Common myeloid progenitor, CD34-positive (primary cell): Measurements from ENCODE around the gene SUMO1.

Experiments used
- CTCF ChIA-PET: fragments of 350-600 bp; sonication (Branson Sonifier 250); formaldehyde crosslinking; loops from one replicate; lab custom pipeline; 2021; ENCODE audit warnings: antibody characterized with exemption; lab: Charles Lee
- POLR2A ChIA-PET: fragments of 350-600 bp; sonication (Branson Sonifier 250); formaldehyde crosslinking; loops from one replicate; lab custom pipeline; 2021; ENCODE audit warnings: antibody characterized with exemption; lab: Charles Lee
- DNase-seq, 3 donors: peaks; one replicate each; pipeline versions ENCODE4 v3.0.0 to v3.0.0-alpha.2; 2013
- H3K27ac ChIP-seq, 2 experiments: 1 replicate in 1 of 2; 2 replicates in 1 of 2; pipeline ENCODE4 v1.7.0; 2013; ENCODE audit warnings: inconsistent platforms in 2 of 2, low read length in 2 of 2, mild to moderate bottlenecking in 2 of 2, low read depth in 1 of 2, moderate library complexity in 1 of 2; ENCODE audit not compliant: severe bottlenecking in 2 of 2, insufficient read depth in 1 of 2, poor library complexity in 1 of 2
- H3K27me3 ChIP-seq, 5 experiments: replicated peaks in 2 of 5; 1 replicate in 3 of 5; 2 replicates in 2 of 5; pipeline versions ENCODE4 v1.6.1 to v1.7.0; 2013; ENCODE audit warnings: low read length in 4 of 5, mild to moderate bottlenecking in 2 of 5, moderate library complexity in 2 of 5, inconsistent platforms in 1 of 5; ENCODE audit not compliant: insufficient read depth in 5 of 5, control insufficient read depth in 4 of 5
- H3K36me3 ChIP-seq, 4 experiments: 1 replicate in 2 of 4; 2 replicates in 2 of 4; pipeline versions ENCODE4 v1.6.1 to v1.7.0; 2013; ENCODE audit warnings: low read length in 3 of 4, control low read depth in 1 of 4, mild to moderate bottlenecking in 1 of 4; ENCODE audit not compliant: control insufficient read depth in 4 of 4, insufficient read depth in 4 of 4
- H3K4me1 ChIP-seq, 4 experiments: 1 replicate in 3 of 4; 2 replicates in 1 of 4; pipeline versions ENCODE4 v1.6.1 to v1.7.1; 2013; ENCODE audit warnings: low read length in 3 of 4, mild to moderate bottlenecking in 3 of 4, control low read depth in 1 of 4, inconsistent platforms in 1 of 4, moderate library complexity in 1 of 4; ENCODE audit not compliant: control insufficient read depth in 4 of 4, insufficient read depth in 4 of 4; ENCODE audit errors: control extremely low read depth in 1 of 4
- H3K4me3 ChIP-seq, 7 experiments: 1 replicate in 4 of 7; 2 replicates in 3 of 7; pipeline versions ENCODE4 v1.5.1 to v1.7.0; 2013; ENCODE audit warnings: mild to moderate bottlenecking in 7 of 7, low read length in 6 of 7, moderate library complexity in 6 of 7, inconsistent platforms in 2 of 7, low read depth in 2 of 7, control low read depth in 1 of 7; ENCODE audit not compliant: insufficient read depth in 4 of 7, control insufficient read depth in 1 of 7; ENCODE audit errors: extremely low read depth in 1 of 7
- H3K9me3 ChIP-seq, 5 experiments: 1 replicate in 4 of 5; 2 replicates in 1 of 5; pipeline versions ENCODE4 v1.6.1 to v1.7.1; 2013; ENCODE audit warnings: low read length in 4 of 5, mild to moderate bottlenecking in 2 of 5, inconsistent platforms in 1 of 5, low read depth in 1 of 5, moderate library complexity in 1 of 5; ENCODE audit not compliant: control insufficient read depth in 4 of 5, insufficient read depth in 2 of 5; ENCODE audit errors: control extremely low read depth in 1 of 5
- WGBS: methylation state at CpG from one replicate; pipeline ENCODE4 v1.1.5; 2013; ENCODE audit not compliant: insufficient coverage; 5-methylcytosine and 5-hydroxymethylcytosine counted together

SUMO1 gene

DNA sequence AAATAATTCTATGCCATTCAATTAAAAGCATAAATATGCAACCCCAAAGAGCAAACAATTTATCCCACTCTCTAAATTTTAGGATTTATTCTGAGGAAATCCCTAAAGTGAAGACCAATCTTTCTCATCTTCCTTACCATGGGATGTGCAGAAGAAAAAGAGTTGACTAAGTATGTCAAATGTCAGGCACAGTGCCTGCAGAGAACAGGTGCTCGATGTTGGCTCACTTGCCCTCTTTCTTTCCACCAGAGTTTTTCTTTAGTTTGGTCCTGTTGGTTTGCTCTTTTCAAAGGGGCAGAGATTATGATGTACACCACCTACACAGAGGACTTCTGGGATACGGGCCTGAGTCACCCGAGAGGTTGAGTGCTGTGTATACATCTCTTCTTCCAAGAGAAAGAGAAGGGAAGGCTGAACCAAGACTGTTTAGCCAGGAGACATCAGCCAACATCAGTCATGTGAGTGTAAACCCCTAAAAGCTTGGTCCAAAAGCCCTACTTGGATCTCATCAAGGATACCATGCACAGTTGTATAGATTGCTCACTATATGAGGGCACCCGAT lies 51.7 kb downstream of the SUMO1 start:
- Histone ChIP-seq H3K27ac (no peak overlapping the region), H3K4me1 (no peaks in the 10 kb centered on the region), H3K36me3 (no peaks in the 10 kb centered on the region), H3K27me3 (no peaks in the 10 kb centered on the region), H3K9me3 (no peaks in the 10 kb centered on the region), H3K4me3 (no peak overlapping the region)
- ChIA-PET CTCF (no interaction called here), POLR2A (no interaction called here)
- 100% methylated on average over 4 of the region's 4 CpGs for WGBS
- DNase-seq: no peak

DNA sequence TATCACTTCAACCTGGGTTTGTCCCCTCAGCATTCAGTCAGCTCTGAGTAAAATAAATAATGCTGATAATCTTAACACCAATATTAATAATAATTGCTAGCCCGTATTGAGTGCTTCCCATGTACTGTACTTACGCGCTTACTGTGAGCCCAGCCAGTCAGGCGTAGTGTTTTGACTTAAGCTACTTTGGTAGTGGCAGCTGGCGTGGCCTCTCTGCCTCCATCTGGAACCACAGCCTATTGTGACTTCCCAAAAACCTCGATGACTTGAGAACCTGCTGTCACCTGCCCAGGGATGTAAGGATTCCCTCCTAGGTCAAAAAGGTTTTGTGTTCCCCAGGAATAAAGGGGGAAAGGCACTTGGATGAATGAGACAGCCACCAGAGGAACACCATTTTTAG lies 53.2 kb downstream of the SUMO1 start:
- Histone ChIP-seq H3K36me3 (no peaks in the 10 kb centered on the region), H3K27ac (no peak overlapping the region), H3K9me3 (no peaks in the 10 kb centered on the region), H3K4me1 (no peaks in the 10 kb centered on the region), H3K4me3 (no peak overlapping the region), H3K27me3 (no peaks in the 10 kb centered on the region)
- ChIA-PET CTCF (interaction anchor here (0.6 kb wide), 1 partner anchor 392 kb away, joined by 3 read pairs; no protein-coding TSS in a partner anchor), POLR2A (no interaction called here)
- 93% methylated on average over 6 of the region's 6 CpGs for WGBS
- no peak for DNase-seq

DNA sequence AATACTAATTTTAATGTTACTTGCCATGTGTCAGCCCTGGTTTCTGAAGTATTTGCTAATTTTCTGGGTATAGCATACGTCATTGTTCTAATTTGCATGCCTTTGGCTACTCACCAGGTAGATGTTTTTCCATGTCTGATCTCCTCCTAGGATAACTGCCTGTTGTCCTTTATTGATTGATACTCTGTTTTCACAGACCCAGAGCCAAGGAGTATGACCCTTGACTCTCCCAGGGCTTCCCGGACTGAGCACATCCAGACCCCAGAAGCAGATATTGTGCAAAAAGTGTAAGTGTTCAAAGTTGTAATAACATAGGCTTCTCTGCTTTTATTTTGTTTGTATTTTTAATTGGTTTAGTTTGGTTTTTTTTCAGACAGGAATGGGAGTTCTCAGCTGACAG lies 53.8 kb downstream of the SUMO1 start:
- no peak overlapping the region for H3K4me3 ChIP-seq
- no peaks in the 10 kb centered on the region for H3K27me3 ChIP-seq
- ChIA-PET CTCF (no interaction called here), POLR2A (interaction anchor here (0.6 kb wide), 1 partner anchor 42 kb away, joined by 3 read pairs; no protein-coding TSS in a partner anchor)
- 88% methylated on average over 1 of the region's 2 CpGs for WGBS
- H3K36me3 ChIP-seq: no peaks in the 10 kb centered on the region
- H3K27ac ChIP-seq: no peak overlapping the region
- H3K4me1 ChIP-seq: no peaks in the 10 kb centered on the region
- H3K9me3 ChIP-seq: no peaks in the 10 kb centered on the region
- DNase-seq: no peak

DNA sequence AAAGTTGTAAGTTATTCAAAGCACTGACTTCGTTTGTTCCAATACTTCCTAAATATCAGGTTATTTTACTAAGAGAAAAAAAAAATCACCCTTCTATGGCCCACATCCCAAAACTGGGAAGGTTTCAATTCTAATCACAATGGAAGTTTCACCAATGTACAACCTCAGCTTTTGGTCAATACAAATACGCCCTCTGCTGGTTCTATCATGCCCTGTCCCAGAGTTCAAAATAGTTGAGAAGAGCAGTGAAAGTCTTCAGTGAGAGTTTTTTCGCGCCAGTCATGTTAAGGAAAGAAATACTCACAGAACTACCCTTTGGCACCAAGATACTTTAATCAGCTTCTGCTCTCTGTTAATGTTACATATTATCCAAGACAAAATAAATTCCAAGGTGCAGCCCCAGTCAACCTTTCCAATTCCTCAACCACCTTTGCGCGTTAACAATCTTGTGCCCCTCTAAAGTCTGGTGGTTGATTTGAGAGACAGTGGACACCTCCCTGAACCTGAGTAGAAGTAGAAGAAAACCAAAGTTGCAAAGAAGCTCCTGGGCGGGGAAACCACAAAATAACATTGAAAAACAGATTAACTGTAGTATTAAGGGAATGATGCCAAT lies 59.9 kb downstream of the SUMO1 start:
- Histone ChIP-seq H3K36me3 (no peaks in the 10 kb centered on the region), H3K27ac (no peak overlapping the region), H3K27me3 (peaks cover 0 to 2% (median 0%) of the 10 kb centered on the region in 5 experiments), H3K9me3 (peaks cover 0 to 2% (median 0%) of the 10 kb centered on the region in 5 experiments), H3K4me1 (no peaks in the 10 kb centered on the region), H3K4me3 (no peak overlapping the region)
- ChIA-PET POLR2A (no interaction called here), CTCF (interaction anchor here (0.8 to 3.5 kb wide), 16 partner anchors 13 to 941 kb away, joined by 3 to 23 read pairs (median 5); no protein-coding TSS in a partner anchor)
- 8% methylated on average over 3 of the region's 7 CpGs for WGBS
- DNase-seq: peak; percentile 63 to 76 (median 69)

DNA sequence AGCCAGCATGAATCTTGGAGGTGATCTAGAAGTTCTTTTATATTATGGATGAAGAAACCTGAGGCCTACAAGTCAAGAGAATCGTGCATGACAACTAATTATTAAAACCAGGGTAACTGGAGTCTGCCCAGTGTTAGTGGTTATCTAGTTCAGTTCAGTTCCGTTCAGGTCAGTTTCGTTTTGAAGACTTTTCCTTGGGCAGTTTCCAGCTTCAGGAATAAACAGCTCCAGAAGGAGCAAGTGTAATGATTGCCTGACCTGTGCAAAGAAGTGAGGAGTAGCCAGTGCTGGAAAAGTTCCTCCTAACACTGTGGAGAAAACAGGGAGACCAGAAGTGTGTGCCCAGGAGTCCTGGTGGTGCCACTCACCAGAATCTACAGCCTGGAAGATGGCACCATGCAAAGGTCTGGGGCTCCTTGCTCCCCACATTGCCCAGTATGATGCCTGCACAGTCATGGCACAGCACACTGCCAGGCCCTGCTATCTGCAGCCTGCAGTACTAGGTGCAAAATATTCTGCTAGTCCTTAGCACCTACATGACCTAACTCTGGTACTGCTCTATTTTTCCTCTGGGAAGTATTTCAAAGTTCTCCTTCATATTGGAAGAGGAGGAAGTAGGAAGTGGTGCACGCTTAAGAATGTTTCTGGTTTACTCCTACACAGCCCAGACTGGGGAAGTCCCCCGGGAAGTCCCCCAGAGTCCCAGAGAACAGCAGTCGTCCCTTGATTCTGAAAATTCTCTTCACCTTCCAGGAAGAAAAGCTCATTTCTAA lies 65.8 kb downstream of the SUMO1 start:
- no peak overlapping the region for H3K4me3 ChIP-seq
- CTCF ChIA-PET: interaction anchor here (0.5 to 2.6 kb wide), 5 partner anchors 9 to 312 kb away, joined by 3 to 8 read pairs (median 3); no protein-coding TSS in a partner anchor
- H3K27me3 ChIP-seq: no peaks in the 10 kb centered on the region
- H3K36me3 ChIP-seq: no peaks in the 10 kb centered on the region
- WGBS: 75% methylated on average over 6 of the region's 6 CpGs
- DNase-seq: no peak
- peaks cover 0 to 8% (median 6%) of the 10 kb centered on the region in 4 experiments for H3K4me1 ChIP-seq
- H3K9me3 ChIP-seq: peaks cover 0 to 2% (median 0%) of the 10 kb centered on the region in 5 experiments
- POLR2A ChIA-PET: no interaction called here
- H3K27ac ChIP-seq: no peak overlapping the region

DNA sequence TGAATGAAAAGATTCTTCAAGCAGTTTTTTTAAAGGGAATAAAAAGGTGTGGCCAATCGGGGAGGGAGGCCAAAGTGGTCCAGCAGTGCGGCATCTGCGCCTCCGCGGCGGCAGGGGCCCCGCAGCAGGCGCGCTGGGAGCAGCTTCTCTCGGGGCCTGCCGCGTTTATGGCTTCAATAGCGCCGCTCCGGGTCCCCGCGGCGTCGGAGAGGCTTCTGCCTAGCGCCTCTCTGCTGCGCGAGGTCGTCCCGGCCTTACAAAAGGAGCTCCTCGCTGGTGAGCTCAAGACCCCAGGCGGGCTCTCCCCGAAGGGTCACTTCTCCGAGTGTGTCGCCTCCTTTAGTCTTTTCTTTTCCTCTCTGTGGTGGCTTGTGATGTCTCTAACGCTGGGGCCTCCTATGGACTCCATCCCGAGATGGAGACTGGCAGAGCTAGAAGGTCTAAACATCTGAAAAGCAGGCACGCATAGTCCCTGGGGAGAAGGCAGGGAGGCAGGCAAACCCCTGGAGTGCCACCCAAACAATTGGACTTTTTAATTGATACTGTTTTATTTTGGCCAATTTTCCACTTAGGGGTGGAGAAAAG lies 67.1 kb downstream of the SUMO1 start:
- Histone ChIP-seq H3K4me3 (peak overlapping the region in 5 of 7 experiments; percentile 22 to 72 (median 60)), H3K27ac (no peak overlapping the region), H3K4me1 (peaks cover 0 to 8% (median 6%) of the 10 kb centered on the region in 4 experiments), H3K36me3 (no peaks in the 10 kb centered on the region), H3K27me3 (no peaks in the 10 kb centered on the region), H3K9me3 (no peaks in the 10 kb centered on the region)
- ChIA-PET CTCF (interaction anchor here (0.8 to 2.6 kb wide), 8 partner anchors 10 to 311 kb away, joined by 3 to 8 read pairs (median 3); no protein-coding TSS in a partner anchor), POLR2A (interaction anchor here (0.5 to 1.2 kb wide), 3 partner anchors 9 to 396 kb away, joined by 3 read pairs; no protein-coding TSS in a partner anchor)
- DNase-seq: peak; percentile 32 to 53 (median 38)
- 1% methylated on average over 13 of the region's 32 CpGs for WGBS
